ENCODE measurements around the gene ZNF79.
A peak's percentile ranks its signal among the peaks of the same experiment; 100 is the strongest.

Gene ZNF79

DNA sequence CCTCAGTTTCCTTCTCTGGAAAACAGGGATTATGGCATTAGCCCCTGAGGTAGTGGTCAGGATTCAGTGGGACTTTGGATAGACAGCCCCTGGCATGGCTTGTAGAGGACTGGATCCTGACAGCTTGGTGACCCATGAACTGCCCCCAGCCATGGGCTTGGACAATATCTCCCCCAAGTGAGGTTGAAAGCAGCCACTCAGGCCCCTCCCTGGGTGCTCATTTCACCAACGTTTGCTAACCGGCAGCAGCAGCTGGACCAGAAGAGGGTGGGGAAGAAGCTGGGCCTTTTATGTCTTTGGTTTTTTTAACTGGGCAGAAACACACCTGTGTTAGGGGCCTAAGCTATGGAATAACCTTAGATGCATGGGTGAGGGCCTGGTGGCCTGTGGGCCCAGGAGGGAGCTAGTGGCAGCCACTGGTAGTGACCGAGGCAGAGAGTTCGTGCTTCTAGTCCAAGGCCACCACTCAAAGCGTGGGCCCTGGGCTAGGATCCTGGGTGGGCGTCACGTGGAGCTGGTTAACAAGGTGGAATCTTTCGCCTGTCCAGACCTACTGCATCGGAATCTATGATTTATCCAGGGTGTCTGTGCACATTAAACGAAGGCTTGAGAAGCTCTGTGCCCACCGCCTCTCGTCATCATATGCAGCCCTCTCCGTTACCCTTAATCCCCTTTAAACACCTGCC is 25.3 kb upstream of the ZNF79 start:
- no peak for DNase-seq

DNA sequence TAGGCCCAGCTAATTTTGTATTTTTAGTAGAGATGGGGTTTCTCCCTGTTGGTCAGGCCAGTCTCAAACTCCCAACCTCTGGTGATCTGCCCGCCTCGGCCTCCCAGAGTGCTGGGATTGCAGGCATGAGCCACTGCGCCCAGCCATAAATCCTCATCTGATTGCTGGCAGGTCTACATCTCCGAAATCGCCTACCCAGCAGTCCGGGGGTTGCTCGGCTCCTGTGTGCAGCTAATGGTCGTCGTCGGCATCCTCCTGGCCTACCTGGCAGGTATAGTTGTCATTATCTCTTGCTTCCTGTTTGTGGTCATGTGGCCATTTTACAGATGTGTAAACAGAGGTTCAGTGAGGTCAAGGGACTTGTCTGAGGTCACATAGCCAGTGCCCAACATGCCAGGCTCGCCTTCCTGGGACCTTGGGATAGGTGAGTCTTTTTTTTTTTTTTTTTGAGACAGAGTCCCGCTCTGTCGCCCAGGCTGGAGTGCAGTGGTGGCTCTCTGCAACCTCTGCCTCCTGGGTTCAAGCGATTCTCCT is 24.4 kb upstream of the ZNF79 start:
- no peak for DNase-seq

DNA sequence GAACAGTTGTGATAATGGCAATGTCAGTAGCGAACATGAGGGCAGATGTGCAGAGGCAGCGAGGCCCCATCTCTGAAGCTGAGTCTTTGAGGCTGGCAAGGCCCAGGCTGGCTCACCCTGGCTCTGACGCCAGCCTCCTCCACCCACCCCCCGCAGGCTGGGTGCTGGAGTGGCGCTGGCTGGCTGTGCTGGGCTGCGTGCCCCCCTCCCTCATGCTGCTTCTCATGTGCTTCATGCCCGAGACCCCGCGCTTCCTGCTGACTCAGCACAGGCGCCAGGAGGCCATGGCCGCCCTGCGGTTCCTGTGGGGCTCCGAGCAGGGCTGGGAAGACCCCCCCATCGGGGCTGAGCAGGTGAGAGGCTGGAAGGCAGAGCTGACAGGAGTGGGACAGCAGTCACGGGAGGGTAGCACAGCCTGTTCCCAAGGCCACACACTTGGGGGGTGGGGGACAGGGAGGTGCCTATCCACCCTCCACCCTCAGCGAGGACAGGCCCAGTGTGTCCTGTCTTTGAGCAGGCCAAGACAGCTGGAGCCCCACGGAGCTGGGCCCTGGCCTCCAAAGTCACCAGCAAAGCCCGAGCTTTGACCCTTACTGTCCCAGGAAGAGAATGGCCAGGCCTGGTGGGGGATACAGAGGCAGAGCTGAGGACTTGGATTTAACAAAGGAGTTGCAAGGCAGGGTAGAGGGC is 21.6 kb upstream of the ZNF79 start:
- DNase-seq: no peak

DNA sequence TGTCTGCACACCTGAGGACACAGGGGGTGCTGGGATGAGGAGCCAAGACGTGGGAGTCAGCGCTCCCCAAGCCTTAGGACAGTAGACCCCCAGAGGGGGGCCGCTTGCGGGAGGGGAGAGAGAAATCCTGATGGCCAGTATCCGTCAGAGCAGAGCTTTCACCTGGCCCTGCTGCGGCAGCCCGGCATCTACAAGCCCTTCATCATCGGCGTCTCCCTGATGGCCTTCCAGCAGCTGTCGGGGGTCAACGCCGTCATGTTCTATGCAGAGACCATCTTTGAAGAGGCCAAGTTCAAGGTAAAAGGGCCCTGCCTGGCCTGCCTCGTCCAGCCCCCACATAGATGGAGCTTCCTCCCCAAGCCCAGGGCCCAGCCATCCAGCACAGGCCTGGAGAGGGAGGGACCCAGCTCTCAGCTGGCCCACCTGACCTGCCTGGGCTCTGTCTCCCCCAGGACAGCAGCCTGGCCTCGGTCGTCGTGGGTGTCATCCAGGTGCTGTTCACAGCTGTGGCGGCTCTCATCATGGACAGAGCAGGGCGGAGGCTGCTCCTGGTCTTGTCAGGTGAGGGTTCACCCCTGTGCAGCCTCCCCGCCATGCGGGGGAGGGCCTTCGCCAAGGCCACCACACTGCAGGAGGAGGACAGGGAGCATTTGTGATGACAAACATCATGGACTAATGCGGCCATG is 20.5 kb upstream of the ZNF79 start:
- DNase-seq: no peak

DNA sequence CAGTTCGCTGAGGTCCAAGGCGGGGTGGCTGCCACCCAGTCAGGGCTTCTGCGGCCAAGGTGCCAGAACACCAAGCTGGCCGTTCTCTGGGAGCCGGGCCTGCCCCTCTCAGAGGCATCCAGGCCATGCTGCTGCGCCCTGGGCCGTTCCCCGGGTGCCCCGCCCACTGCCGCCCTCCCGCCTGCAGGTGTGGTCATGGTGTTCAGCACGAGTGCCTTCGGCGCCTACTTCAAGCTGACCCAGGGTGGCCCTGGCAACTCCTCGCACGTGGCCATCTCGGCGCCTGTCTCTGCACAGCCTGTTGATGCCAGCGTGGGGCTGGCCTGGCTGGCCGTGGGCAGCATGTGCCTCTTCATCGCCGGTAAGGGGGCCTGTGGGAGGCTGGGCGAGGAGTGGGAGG is 19.6 kb upstream of the ZNF79 start:
- DNase-seq: no peak

DNA sequence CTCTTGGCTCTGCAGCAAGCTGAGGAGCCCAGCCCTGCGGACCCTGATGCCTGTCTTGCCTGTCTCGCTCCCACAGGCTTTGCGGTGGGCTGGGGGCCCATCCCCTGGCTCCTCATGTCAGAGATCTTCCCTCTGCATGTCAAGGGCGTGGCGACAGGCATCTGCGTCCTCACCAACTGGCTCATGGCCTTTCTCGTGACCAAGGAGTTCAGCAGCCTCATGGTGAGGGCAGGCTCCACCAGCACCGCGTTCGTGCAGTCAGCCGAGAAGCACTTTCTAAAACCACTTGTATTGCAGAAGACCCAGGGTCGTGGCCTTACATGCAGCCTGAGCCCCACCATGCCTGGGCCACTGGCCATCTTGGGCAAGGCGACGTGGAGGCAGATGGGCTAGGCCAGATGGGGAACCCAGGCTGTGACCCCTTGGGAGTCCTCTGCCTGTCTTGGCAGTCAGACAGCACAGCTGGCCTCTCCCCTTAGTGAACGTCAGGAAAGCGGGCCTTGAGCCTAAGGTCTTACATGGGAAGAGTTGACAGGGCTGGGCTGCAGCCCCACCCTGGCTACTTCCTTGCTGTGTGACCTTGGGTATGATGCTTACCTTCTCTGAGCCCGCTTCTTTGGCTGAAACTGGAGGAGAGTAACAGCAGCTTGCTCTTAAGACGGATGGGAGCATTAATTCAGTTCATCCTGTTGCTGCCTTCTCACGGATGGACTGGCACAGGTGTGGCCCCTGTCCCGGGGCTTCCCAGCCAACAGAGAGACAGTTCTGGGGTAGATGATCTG is 18.6 kb upstream of the ZNF79 start:
- DNase-seq: no peak

DNA sequence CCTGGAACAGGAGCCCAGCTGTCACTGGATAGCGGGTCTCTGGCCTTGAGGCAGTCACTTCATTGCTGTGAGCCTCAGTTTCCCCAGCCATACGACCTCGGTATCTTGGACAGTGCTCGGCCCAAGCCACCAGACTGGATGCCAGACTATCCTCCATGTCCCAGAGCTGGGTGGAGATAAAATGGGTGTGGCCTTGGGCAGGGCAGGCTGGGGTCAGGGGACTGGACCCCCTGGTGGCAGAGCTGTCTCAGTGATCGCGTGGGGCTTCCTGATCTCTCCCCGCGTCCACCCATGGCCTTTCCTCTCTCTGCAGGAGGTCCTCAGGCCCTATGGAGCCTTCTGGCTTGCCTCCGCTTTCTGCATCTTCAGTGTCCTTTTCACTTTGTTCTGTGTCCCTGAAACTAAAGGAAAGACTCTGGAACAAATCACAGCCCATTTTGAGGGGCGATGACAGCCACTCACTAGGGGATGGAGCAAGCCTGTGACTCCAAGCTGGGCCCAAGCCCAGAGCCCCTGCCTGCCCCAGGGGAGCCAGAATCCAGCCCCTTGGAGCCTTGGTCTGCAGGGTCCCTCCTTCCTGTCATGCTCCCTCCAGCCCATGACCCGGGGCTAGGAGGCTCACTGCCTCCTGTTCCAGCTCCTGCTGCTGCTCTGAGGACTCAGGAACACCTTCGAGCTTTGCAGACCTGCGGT is 17.2 kb upstream of the ZNF79 start:
- no peak for DNase-seq

DNA sequence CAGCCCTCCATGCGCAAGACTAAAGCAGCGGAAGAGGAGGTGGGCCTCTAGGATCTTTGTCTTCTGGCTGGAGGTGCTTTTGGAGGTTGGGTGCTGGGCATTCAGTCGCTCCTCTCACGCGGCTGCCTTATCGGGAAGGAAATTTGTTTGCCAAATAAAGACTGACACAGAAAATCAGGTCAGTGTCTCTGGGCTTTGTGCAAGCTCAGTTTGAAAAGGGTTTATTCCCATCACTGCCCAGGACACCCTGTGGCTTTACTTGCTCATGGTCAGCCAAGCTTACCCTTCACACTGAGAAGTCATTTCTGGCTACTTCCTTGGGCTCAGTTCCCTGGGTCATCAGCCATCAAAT is 16.7 kb upstream of the ZNF79 start:
- no peak for DNase-seq

DNA sequence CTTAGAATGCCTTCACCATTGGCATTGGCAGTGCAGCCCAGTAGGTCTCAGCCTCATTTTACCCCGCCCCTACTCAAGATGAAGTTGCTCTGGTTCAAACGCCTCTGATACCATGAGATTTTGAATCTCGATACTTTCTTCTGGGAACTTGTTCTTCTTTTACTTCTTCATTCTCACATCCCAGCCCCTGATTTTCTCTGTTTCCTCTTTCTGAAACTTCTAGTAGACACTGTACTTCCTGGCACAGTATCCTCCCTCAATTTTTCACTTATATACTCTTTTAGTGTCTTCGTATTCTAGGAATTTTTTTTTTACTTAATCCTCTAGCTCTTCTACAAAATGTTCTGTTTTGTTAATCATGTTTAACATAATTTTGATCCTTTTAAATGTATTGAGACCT is 13.1 kb upstream of the ZNF79 start:
- DNase-seq: no peak

DNA sequence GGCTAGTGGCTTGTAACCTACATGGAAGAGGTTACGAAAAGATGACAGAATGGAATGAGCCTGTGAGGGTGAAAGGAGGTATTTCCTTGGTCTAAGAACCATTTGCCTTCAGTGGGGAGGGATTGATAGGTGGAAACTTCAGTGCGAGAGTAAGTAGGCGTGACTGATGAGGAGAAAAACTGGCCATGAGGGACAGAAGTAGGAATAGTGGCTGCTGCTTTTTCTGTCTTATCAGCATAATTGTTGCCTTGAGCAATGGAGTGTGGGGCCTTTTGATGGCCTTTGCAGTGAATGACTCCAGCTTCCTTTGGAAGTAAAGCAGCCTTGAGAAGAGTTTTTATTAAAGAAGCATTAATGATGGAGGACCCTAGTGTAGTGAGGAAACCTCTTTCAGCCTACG is 9.0 kb upstream of the ZNF79 start:
- no peak for DNase-seq

DNA sequence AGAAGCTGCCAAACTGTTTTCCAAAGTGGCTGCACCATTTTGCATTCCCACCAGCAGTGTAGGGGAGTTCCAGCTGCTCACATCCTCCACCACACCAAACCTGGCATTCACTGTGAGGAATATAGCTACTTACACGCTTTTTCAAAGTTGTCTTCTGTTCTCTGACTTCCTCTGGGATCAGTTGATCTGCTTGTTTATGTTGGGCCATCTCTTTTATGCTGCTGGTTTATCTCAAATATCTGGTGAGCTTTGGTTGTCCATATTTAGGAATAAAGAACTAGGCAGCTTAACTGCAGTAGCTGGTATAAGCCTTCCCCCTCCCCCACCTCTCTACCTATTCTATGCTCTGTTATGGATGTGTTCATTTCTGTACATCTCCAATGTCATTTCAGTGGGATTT is 8.5 kb upstream of the ZNF79 start:
- no peak for DNase-seq

DNA sequence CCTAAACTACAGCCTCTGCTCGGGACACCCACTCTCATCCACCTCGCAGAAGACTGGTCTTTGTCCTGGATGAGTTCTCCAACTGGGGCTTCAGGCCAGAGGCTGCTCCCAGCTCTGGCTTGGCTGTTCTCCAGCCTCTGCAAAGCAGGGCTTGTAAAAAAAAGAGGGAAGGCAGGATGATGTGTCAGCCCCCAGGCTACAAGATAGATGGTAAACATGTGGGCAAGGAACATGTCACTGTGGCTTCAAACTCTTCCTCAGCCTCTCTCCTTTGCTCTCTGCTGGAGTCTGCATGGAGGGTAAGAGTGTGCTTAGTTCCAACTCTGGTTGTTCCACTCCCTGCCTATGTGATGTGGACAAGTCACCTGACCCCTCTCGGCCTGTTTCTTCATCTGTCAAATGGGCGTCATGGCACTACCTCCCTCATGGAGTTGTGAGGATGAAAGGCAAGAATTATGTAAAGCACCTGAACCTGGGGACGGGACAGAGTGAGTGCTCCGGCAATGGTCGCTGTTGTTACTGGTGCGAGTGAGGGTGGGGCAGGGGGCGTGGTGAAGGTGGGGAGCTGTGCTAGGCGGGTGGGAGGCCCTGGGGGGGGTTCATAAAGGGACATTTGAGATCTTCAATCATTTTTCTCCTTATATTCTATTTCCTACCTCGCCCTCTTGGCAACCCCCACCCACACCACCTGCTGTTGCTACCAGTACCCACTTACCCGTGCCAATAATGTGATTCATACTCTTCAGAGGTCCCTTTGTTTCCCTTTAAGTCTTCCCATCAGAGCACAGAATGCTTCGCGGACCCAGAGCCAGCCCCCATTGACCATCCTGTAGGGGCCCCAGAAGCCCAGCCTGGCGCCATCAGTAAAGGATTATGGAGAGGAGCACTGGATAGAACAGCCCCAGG is 6.8 kb upstream of the ZNF79 start:
- no peak for DNase-seq

DNA sequence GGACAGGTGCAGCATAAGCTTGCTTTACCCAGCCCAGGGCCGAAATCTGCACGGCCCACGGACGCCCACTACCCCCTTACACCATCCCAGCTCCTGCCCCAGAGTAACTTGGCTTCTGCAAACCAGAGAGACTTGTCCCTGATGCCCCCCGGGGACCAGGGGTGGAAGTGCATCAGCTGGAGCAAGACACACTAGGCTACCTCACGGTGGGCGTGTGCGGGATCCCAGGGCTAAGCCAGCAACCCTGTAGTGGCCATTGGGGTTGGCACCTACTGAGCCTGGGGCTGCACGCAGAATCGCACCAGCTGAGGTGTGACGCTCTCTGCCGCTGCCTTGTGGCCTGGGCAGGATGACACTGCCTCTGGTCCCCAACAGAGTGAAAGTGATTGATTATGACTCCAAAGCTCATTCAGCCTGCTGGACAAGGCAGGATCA is 6.1 kb upstream of the ZNF79 start:
- peak; percentile 43 for DNase-seq

DNA sequence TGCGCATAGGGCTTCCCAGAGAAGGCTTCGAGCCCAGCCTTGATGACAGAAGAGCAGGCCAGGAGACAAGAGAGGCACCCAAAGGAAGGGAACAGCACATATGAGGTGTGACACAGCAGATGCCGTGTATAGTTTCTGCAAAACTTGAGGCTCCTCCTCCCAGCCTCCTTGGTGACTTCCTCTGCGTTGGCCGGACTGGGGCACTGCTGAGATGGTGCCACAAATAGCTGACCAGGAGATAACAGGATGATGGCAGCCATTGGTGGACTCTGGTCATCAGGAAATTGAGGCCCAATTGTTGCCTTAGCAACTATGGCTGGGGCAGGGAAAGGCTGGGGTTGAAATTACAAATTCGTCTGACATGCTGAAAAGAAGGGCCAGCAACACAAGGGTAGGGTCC is 4.8 kb upstream of the ZNF79 start:
- no peak for DNase-seq

DNA sequence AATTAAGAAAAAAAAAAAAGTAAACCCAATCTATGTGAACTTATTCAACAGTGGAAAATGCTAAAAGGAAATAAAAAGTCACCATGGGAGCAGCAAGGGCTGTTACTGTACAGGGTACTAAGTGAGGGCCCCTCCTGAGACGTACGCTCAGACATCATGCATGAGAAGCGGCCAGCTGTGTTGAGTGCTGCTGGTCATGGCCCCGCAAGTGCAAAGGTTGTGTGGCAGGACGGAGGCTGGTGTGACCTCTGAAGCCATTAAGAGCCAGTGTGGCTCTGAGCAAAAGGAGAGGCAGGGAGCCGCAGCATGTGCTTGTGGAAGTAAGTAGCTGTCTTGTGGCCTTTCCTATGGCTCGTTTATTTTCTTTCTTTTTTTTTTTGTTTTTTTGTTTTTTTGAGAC is 3.1 kb upstream of the ZNF79 start:
- no peak for DNase-seq

DNA sequence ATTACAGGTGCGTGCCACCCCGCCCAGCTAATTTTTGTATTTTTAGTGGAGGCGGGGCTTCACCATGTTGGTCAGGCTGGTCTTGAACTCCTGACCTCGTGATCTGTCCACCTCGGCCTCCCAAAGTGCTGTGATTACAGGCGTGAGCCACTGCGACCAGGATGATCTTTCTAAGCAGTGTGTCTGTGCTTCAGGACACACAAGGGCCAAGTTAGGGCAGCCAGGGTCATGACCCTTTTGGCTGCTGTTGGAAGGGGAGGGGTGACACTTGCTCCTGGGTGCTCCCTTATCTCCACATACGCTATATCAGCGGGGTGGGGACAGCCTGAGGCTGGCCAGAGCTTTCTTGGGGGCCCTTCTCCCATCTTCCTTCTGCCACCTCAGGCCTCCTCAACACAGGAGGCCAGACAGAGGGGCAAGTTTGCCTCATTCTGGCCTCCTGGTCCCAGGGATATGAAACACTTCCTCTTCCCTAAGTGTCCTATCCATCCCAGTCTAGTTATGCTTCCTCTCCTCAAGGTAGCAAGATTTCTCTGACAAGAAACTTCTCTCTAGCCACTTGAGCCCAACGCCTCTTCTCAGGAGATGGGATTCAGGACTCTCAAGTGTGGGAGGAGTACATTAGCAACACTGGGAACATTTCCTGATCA is 1.9 kb upstream of the ZNF79 start:
- DNase-seq: no peak

DNA sequence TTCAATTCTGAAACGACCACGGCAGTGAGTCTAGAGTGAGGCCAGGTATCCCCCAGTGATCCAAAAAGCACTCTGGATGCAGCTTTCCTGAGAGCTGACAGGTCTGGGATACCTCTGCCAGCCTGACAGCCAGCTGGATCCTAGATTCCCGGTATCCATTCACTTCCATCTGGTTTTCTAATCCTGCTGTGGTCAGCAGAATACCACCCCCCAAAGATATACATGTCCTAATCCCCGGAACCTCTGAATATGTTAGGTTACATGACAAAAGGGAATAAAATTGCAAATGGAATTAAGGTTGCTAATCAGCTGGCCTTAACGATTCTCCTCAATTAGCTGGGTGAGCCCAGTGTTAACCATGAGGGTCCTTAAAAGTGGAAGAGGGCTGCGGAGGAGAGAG is 1.4 kb upstream of the ZNF79 start:
- DNase-seq: no peak

DNA sequence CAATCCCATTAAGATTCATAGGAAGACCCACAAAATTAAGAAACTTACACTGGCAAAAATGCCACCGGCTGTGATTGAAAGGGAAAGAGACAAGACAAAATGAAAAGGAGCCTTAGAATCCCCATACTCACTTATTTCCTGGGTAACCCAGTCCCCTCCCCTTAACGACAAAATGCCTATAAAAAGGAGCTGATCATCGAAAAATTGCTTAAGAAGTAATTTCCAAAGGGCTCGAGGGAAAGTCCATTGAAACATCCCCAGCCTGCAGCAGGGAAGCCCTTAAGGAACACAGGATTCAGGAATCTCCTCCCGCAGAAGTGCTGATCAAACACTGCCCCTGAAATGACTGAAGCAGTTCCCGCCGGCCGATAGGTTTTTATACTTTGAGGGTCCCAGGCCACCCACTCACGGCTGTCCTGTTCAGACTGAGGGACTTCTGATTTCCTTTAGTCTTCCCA is 677 bp upstream of the ZNF79 start:
- no peak for DNase-seq

DNA sequence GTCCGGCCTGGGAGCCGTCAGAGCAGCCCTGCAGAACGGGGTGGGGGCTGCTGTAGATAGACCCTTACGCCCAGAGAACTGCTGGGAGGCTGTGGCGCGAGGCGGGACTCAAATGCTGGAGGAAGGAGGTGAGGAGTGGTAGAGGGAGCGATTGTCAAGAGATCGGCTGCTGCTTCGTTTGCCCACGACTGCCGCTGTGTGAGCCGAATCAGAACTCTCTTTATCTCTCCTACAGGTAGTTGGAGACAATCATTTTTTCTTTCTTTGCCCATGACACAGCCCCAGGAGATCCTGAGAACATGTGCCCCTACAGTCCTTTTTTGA is 456 bp downstream of the ZNF79 start:
- DNase-seq: peak; percentile 30

DNA sequence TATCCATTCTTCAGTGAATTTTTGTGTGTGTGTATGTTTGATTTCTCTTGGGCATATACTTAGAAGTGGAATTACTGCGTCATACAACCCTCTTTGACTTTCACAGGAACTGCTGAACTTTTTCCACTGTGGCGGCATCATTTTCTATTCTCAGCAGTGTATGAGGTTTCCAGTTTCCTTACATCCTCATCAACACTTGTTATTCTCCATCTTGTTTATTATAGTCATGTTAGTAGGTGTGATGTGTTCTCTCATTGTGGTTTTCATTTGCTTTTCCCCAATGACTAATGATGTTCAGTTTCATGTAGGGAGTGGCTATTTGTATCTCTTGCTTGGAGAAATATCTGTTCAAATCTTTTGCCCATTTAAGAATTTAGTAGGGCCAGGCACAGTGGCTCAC is 2.6 kb downstream of the ZNF79 start:
- no peak for DNase-seq

DNA sequence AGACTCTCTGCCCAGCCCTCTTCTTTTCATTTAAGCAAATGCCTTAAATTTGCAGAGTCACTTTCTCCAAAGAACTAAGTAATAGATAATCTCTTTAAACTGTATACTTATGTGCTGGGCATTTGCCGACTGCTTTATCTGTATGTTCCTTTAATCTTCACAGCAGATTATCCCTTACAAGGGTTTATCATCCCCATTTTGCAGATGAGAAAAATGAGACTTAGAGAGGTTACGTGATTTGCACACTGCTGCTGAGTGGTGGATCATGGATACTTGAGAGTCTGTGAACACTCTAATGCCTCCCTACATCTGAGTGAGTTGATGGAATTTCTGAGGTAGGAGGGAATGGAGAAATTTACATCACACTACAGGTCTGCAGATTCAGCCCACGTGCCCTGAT is 4.2 kb downstream of the ZNF79 start:
- no peak for DNase-seq

Measured in CD4-positive, alpha-beta T cell treated with Interleukin-12 subunit alpha and Interleukin-12 subunit beta, for 1 hour (primary cell).